ENCODE data around the gene DDI1. TPM values are rescaled to one million over a fixed set of nuclear protein-coding genes. Genes with fewer than 3 reads are reported as not detected.

The DDI1 gene
- polyA plus RNA-seq, 3 donors: not detected

- Mint-ChIP-seq H3K4me1 (peaks cover 2% of the 10 kb centered on the region), H3K9me3 (peaks cover 0 to 6% (median 0%) of the 10 kb centered on the region in 7 donors), H3K4me3 (no peak overlapping the region), H3K27ac (no peak overlapping the region), H3K27me3 (ENCODE audit: low read depth in 3 of 3) (no peaks in the 10 kb centered on the region), H3K36me3 (no peaks in the 10 kb centered on the region)
- Histone ChIP-seq H4K20me1 (ENCODE audit: insufficient read depth, low read length) (no peaks in the 10 kb centered on the region), H3K27me3 (ENCODE audit: control insufficient read depth in 2 of 2, insufficient read depth in 2 of 2, low read length in 2 of 2) (no peaks in the 10 kb centered on the region), H3K36me3 (replicated peaks in 1 of 2; ENCODE audit: control insufficient read depth in 1 of 2, insufficient read depth in 2 of 2, low read length in 2 of 2) (no peaks in the 10 kb centered on the region), H3K9me3 (replicated peaks in 1 of 2; ENCODE audit: control insufficient read depth in 1 of 2, insufficient read depth in 1 of 2, low read length in 2 of 2) (no peaks in the 10 kb centered on the region), H3K9ac (ENCODE audit: insufficient read depth, low read length, poor library complexity, severe bottlenecking) (no peak overlapping the region), H3K4me2 (replicated peaks; ENCODE audit: extremely low read depth, low read length, poor library complexity, severe bottlenecking) (no peak overlapping the region), H3K27ac (ENCODE audit: low read depth in 1 of 2, low read length in 2 of 2) (no peak overlapping the region), H2AFZ (ENCODE audit: insufficient read depth, low read depth, low read length, poor library complexity, severe bottlenecking) (no peak overlapping the region), H3K79me2 (ENCODE audit: insufficient read depth, low read length) (no peaks in the 10 kb centered on the region), H3K4me3 (replicated peaks in 1 of 3; ENCODE audit: low read depth in 2 of 3, low read length in 3 of 3) (no peak overlapping the region), H3K4me1 (ENCODE audit: control insufficient read depth in 1 of 2, insufficient read depth in 2 of 2, low read length in 2 of 2) (no peaks in the 10 kb centered on the region)
- intact Hi-C loops (cut with micrococcal nuclease): no loop called here
- no peak for DNase-seq
- 100% methylated on average over 2 of the region's 4 CpGs for WGBS (ENCODE audit: insufficient coverage)
- TF ChIP-seq CTCF (IDR thresholded peaks at IDR 0.05): no peak
Observed at GRCh38 chr11:104043142-104043541, 6.7 kb downstream of the DDI1 start.

- no peaks in the 10 kb centered on the region for H4K20me1 ChIP-seq (ENCODE audit: insufficient read depth, low read length)
- no peak overlapping the region for H3K4me3 Mint-ChIP-seq
- no peak overlapping the region for H3K9ac ChIP-seq (ENCODE audit: insufficient read depth, low read length, poor library complexity, severe bottlenecking)
- H3K79me2 ChIP-seq (ENCODE audit: insufficient read depth, low read length): no peaks in the 10 kb centered on the region
- H3K36me3 Mint-ChIP-seq: no peaks in the 10 kb centered on the region
- H3K27ac ChIP-seq (ENCODE audit: low read depth in 1 of 2, low read length in 2 of 2): no peak overlapping the region
- peaks cover 2% of the 10 kb centered on the region for H3K4me1 Mint-ChIP-seq
- no peak overlapping the region for H2AFZ ChIP-seq (ENCODE audit: insufficient read depth, low read depth, low read length, poor library complexity, severe bottlenecking)
- 89% methylated on average over 1 of the region's 6 CpGs for WGBS (ENCODE audit: insufficient coverage)
- H3K4me1 ChIP-seq (ENCODE audit: control insufficient read depth in 1 of 2, insufficient read depth in 2 of 2, low read length in 2 of 2): no peaks in the 10 kb centered on the region
- no peak overlapping the region for H3K4me2 ChIP-seq (replicated peaks; ENCODE audit: extremely low read depth, low read length, poor library complexity, severe bottlenecking)
- H3K4me3 ChIP-seq (replicated peaks in 1 of 3; ENCODE audit: low read depth in 2 of 3, low read length in 3 of 3): no peak overlapping the region
- no peaks in the 10 kb centered on the region for H3K27me3 ChIP-seq (ENCODE audit: control insufficient read depth in 2 of 2, insufficient read depth in 2 of 2, low read length in 2 of 2)
- DNase-seq: no peak
- H3K9me3 ChIP-seq (replicated peaks in 1 of 2; ENCODE audit: control insufficient read depth in 1 of 2, insufficient read depth in 1 of 2, low read length in 2 of 2): no peaks in the 10 kb centered on the region
- no peaks in the 10 kb centered on the region for H3K27me3 Mint-ChIP-seq (ENCODE audit: low read depth in 3 of 3)
- no peak overlapping the region for H3K27ac Mint-ChIP-seq
- H3K9me3 Mint-ChIP-seq: peaks cover 0 to 6% (median 0%) of the 10 kb centered on the region in 7 donors
- no peaks in the 10 kb centered on the region for H3K36me3 ChIP-seq (replicated peaks in 1 of 2; ENCODE audit: control insufficient read depth in 1 of 2, insufficient read depth in 2 of 2, low read length in 2 of 2)
- TF ChIP-seq CTCF (IDR thresholded peaks at IDR 0.05): no peak
- intact Hi-C loops (cut with micrococcal nuclease): no loop called here
Observed at GRCh38 chr11:104043678-104044239, 7.3 kb downstream of the DDI1 start.
